Mesenchymal stem cell (in vitro differentiated cells and primary cell): ENCODE results near the gene RNF220.

ENCODE experiments used
- DNase-seq: peaks from one replicate; pipeline ENCODE4 v3.0.0-alpha.2; 2013
- H2AFZ ChIP-seq: one replicate; pipeline ENCODE4 v1.6.1; 2013; ENCODE audit warnings: low read depth, mild to moderate bottlenecking, control low read depth, inconsistent platforms, low read length, moderate library complexity
- H2AK5ac ChIP-seq: 2 replicates; pipeline ENCODE4 v1.6.1; 2013; ENCODE audit warnings: low read length, moderate library complexity, mild to moderate bottlenecking, inconsistent platforms; ENCODE audit not compliant: severe bottlenecking
- H2BK120ac ChIP-seq: one replicate; pipeline ENCODE4 v1.6.1; 2013; ENCODE audit warnings: low read depth, mild to moderate bottlenecking, inconsistent platforms, low read length, moderate library complexity
- H2BK12ac ChIP-seq, 2 experiments: one replicate each; pipeline ENCODE4 v1.6.1; 2013; ENCODE audit warnings: inconsistent platforms in 2 of 2, low read length in 2 of 2, mild to moderate bottlenecking in 2 of 2, moderate library complexity in 2 of 2, control low read depth in 1 of 2
- H2BK15ac ChIP-seq: one replicate; pipeline ENCODE4 v1.6.1; 2013; ENCODE audit warnings: mild to moderate bottlenecking, low read depth, inconsistent platforms; ENCODE audit not compliant: poor library complexity, severe bottlenecking
- H2BK5ac ChIP-seq: 2 replicates; pipeline ENCODE4 v1.6.1; 2013; ENCODE audit warnings: low read depth, mild to moderate bottlenecking, low read length, control low read depth, inconsistent platforms; ENCODE audit not compliant: poor library complexity, severe bottlenecking
- H3K14ac ChIP-seq, 2 experiments: one replicate each; pipeline ENCODE4 v1.6.1; 2013; ENCODE audit warnings: inconsistent platforms in 2 of 2, low read length in 2 of 2, control low read depth in 1 of 2, mild to moderate bottlenecking in 1 of 2, moderate library complexity in 1 of 2
- H3K18ac ChIP-seq, 2 experiments: one replicate each; pipeline ENCODE4 v1.6.1; 2013; ENCODE audit warnings: inconsistent platforms in 2 of 2, low read length in 2 of 2, control low read depth in 1 of 2, low read depth in 1 of 2, mild to moderate bottlenecking in 1 of 2
- H3K23ac ChIP-seq, 2 experiments: one replicate each; pipeline ENCODE4 v1.6.1; 2013; ENCODE audit warnings: inconsistent platforms in 2 of 2, low read length in 2 of 2, mild to moderate bottlenecking in 2 of 2, moderate library complexity in 2 of 2, control low read depth in 1 of 2
- H3K27ac ChIP-seq: 2 replicates; pipeline ENCODE4 v1.5.1; 2013; ENCODE audit warnings: mild to moderate bottlenecking, moderate library complexity, low read length, control low read depth, inconsistent platforms; ENCODE audit not compliant: poor library complexity, severe bottlenecking
- H3K27me3 ChIP-seq, 2 experiments: 2 replicates each; pipeline versions ENCODE4 v1.6.1 to v1.7.0; 2013; ENCODE audit warnings: low read length in 2 of 2, mild to moderate bottlenecking in 2 of 2, moderate library complexity in 2 of 2, control low read depth in 1 of 2, inconsistent platforms in 1 of 2; ENCODE audit not compliant: control insufficient read depth in 1 of 2, insufficient read depth in 1 of 2
- H3K36me3 ChIP-seq, 2 experiments: 2 replicates each; pipeline versions ENCODE4 v1.6.1 to v1.7.0; 2013; ENCODE audit warnings: low read length in 2 of 2, control low read depth in 1 of 2, inconsistent platforms in 1 of 2, low read depth in 1 of 2, mild to moderate bottlenecking in 1 of 2; ENCODE audit not compliant: insufficient read depth in 2 of 2, control insufficient read depth in 1 of 2
- H3K4ac ChIP-seq, 2 experiments: one replicate each; pipeline ENCODE4 v1.6.1; 2013; ENCODE audit warnings: inconsistent platforms in 2 of 2, low read length in 2 of 2, mild to moderate bottlenecking in 2 of 2, moderate library complexity in 2 of 2, control low read depth in 1 of 2, low read depth in 1 of 2
- H3K4me1 ChIP-seq: 2 replicates; pipeline ENCODE4 v1.6.1; 2013; ENCODE audit warnings: low read depth, low read length, control low read depth; ENCODE audit not compliant: control insufficient read depth, insufficient read depth
- H3K4me2 ChIP-seq: 2 replicates; pipeline ENCODE4 v1.6.1; 2013; ENCODE audit warnings: low read length, mild to moderate bottlenecking, inconsistent platforms; ENCODE audit not compliant: poor library complexity, severe bottlenecking
- H3K4me3 ChIP-seq, 2 experiments: 2 replicates each; pipeline versions ENCODE4 v1.5.1 to v1.7.0; 2013; ENCODE audit warnings: low read length in 2 of 2, mild to moderate bottlenecking in 2 of 2, control low read depth in 1 of 2, low read depth in 1 of 2; ENCODE audit not compliant: insufficient read depth in 1 of 2
- H3K79me1 ChIP-seq: replicated peaks from 2 replicates; pipeline ENCODE4 v1.6.1; 2013; ENCODE audit warnings: mild to moderate bottlenecking, control low read depth, low read length, inconsistent platforms; ENCODE audit not compliant: poor library complexity, severe bottlenecking
- H3K9ac ChIP-seq: 2 replicates; pipeline ENCODE4 v1.7.0; 2013; ENCODE audit warnings: mild to moderate bottlenecking, low read length, moderate library complexity
- H3K9me3 ChIP-seq: 2 replicates; pipeline ENCODE4 v1.7.0; 2013; ENCODE audit warnings: mild to moderate bottlenecking, low read length; ENCODE audit not compliant: control insufficient read depth
- H4K8ac ChIP-seq: one replicate; pipeline ENCODE4 v1.6.1; 2013; ENCODE audit warnings: inconsistent platforms, mild to moderate bottlenecking, low read length, moderate library complexity
- H4K91ac ChIP-seq: one replicate; pipeline ENCODE4 v1.6.1; 2013; ENCODE audit warnings: mild to moderate bottlenecking, low read length, inconsistent platforms
- WGBS: methylation state at CpG from one replicate; pipeline ENCODE4 v1.1.7; 2013; ENCODE audit warnings: mixed read lengths; 5-methylcytosine and 5-hydroxymethylcytosine counted together

RNF220 gene

GRCh38 chr1:44467566-44467965, 62.5 kb downstream of the RNF220 start:
- Histone ChIP-seq H3K4ac (no peak overlapping the region), H4K91ac (no peak overlapping the region), H4K8ac (no peak overlapping the region), H3K23ac (no peak overlapping the region), H3K9ac (no peak overlapping the region), H3K4me2 (no peak overlapping the region), H3K4me3 (no peak overlapping the region), H2BK5ac (no peak overlapping the region), H3K36me3 (no peaks in the 10 kb centered on the region), H2BK120ac (no peak overlapping the region), H3K14ac (no peak overlapping the region), H3K4me1 (no peaks in the 10 kb centered on the region), H2AK5ac (no peak overlapping the region), H3K79me1 (no peaks in the 10 kb centered on the region), H2BK12ac (no peak overlapping the region), H2AFZ (no peak overlapping the region), H3K27me3 (peaks cover 21 to 47% of the 10 kb centered on the region in 2 experiments), H3K27ac (no peak overlapping the region), H3K9me3 (peaks cover 23% of the 10 kb centered on the region), H3K18ac (no peak overlapping the region), H2BK15ac (no peak overlapping the region)
- DNase-seq = no peak
- 92% methylated on average over 4 of the region's 4 CpGs for WGBS

- Histone ChIP-seq H3K4ac (no peak overlapping the region), H2BK5ac (no peak overlapping the region), H3K18ac (no peak overlapping the region), H2AFZ (no peak overlapping the region), H3K9me3 (peaks cover 3% of the 10 kb centered on the region), H2BK15ac (no peak overlapping the region), H2AK5ac (no peak overlapping the region), H3K36me3 (no peaks in the 10 kb centered on the region), H3K27me3 (peaks cover 18 to 44% of the 10 kb centered on the region in 2 experiments), H2BK120ac (no peak overlapping the region), H3K4me2 (no peak overlapping the region), H2BK12ac (no peak overlapping the region), H3K14ac (no peak overlapping the region), H3K9ac (no peak overlapping the region), H3K23ac (no peak overlapping the region), H4K91ac (no peak overlapping the region), H3K79me1 (no peaks in the 10 kb centered on the region), H3K4me1 (no peaks in the 10 kb centered on the region), H4K8ac (no peak overlapping the region), H3K4me3 (no peak overlapping the region), H3K27ac (no peak overlapping the region)
- no peak for DNase-seq
- whole genome bisulfite sequencing = 79% methylated on average over 2 of the region's 2 CpGs
Observed at GRCh38 chr1:44471911-44472453, 66.9 kb downstream of the RNF220 start.

- Histone ChIP-seq H3K36me3 (no peaks in the 10 kb centered on the region), H4K91ac (no peak overlapping the region), H3K27ac (no peak overlapping the region), H3K14ac (no peak overlapping the region), H3K27me3 (peaks cover 18 to 46% of the 10 kb centered on the region in 2 experiments), H2AFZ (no peak overlapping the region), H3K4me2 (no peak overlapping the region), H4K8ac (no peak overlapping the region), H2BK12ac (no peak overlapping the region), H3K4me3 (peak overlapping the region in 1 of 2 experiments; percentile 38), H2BK15ac (no peak overlapping the region), H2AK5ac (no peak overlapping the region), H3K18ac (no peak overlapping the region), H3K9me3 (peaks cover 3% of the 10 kb centered on the region), H3K4me1 (no peaks in the 10 kb centered on the region), H2BK5ac (no peak overlapping the region), H3K79me1 (no peaks in the 10 kb centered on the region), H3K9ac (no peak overlapping the region), H3K23ac (no peak overlapping the region), H3K4ac (no peak overlapping the region), H2BK120ac (no peak overlapping the region)
- WGBS = 81% methylated on average over 18 of the region's 18 CpGs
- no peak for DNase-seq
Observed at GRCh38 chr1:44472620-44473525, 67.8 kb downstream of the RNF220 start.

- H4K8ac ChIP-seq = no peak overlapping the region
- no peak overlapping the region for H2AK5ac ChIP-seq
- H3K4me2 ChIP-seq = no peak overlapping the region
- no peaks in the 10 kb centered on the region for H3K79me1 ChIP-seq
- no peak overlapping the region for H2BK5ac ChIP-seq
- H3K4me3 ChIP-seq = no peak overlapping the region
- H3K27ac ChIP-seq = no peak overlapping the region
- no peak overlapping the region for H3K23ac ChIP-seq
- no peak overlapping the region for H3K18ac ChIP-seq
- H3K9me3 ChIP-seq = peaks cover 1% of the 10 kb centered on the region
- no peak overlapping the region for H3K14ac ChIP-seq
- H2BK12ac ChIP-seq = no peak overlapping the region
- no peak overlapping the region for H2BK120ac ChIP-seq
- no peak overlapping the region for H3K4ac ChIP-seq
- H3K9ac ChIP-seq = no peak overlapping the region
- H3K36me3 ChIP-seq = no peaks in the 10 kb centered on the region
- H3K27me3 ChIP-seq = peaks cover 20 to 46% of the 10 kb centered on the region in 2 experiments
- no peak overlapping the region for H4K91ac ChIP-seq
- DNase-seq = no peak
- H2BK15ac ChIP-seq = no peak overlapping the region
- no peak overlapping the region for H2AFZ ChIP-seq
- H3K4me1 ChIP-seq = no peaks in the 10 kb centered on the region
Observed at GRCh38 chr1:44476891-44477290, 71.8 kb downstream of the RNF220 start.
